HG02973 (cell line): ENCODE measurements around the gene FAM227B.

Source experiments
- ATAC-seq: cut with Tn5 transposase; IDR thresholded peaks from one replicate; pipeline ENCODE4 v1.9.1; 2021; ENCODE audit warnings: moderate library complexity; ENCODE audit not compliant: unreplicated experiment

Gene FAM227B

DNA sequence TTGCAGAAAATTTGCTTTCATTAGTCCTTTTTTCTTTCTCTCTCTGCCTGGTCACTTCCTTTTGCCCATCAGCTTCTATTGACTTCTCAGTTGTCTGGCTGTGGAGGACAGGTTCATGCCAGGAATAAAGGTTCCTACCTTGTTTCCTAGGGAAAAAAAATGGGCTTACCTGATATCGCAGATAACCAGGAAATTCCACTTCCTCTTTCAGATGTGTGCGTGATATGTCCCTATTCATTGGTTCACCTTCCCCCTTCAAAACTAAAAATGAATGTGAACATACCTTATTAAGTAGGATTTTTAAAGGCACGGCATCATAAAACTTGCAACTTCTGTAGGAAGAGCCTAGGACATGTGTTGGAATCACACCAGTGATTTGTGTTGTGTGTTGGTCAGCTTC, 317.6 kb downstream of the FAM227B start:
- ATAC-seq: no peak

DNA sequence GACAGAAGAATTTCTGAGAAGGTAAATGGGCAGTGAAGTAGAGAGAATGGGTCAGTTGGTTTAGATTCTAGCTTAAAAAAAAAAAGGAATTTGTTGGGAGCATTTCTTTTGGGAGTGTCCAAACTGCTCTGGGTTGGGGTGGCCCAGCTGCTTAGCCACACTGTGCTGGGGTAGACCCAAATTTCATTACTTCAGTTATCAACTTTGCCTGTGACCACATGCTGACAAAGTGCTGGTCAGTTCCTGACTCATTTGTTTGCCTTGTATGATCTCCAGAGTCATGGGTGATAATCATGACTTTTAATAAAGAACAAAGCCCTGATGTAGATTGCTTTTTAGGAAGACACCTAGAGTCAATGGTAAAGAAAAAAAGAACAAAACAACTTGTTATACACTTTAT, 319.1 kb downstream of the FAM227B start:
- ATAC-seq: no peak

DNA sequence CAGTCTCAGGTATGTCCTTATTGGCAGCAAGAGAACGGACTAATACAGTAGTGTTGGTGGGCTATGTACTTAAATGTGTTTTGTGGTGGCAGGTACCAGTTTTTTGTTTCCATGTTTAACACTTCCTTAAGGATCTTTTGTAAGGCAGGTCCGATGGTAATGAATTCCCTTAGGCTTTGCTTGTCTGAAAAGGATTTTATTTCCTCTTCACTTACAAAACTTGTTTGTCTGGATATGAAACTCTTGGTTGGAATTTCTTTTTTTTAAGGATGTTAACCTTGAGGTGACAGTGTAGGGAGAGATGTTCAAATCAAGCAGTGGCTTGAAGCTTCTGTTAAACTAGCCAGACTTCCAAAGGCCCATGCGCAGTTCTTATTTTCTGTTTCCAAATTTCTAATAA, 319.8 kb downstream of the FAM227B start:
- ATAC-seq: no peak

- no peak for ATAC-seq
These were observed 323.0 kb downstream of the FAM227B start for GRCh38 chr15:49297584-49297983.

- no peak for ATAC-seq
These were observed 324.4 kb downstream of the FAM227B start for GRCh38 chr15:49296258-49296657.

- no peak for ATAC-seq
These were observed 326.7 kb downstream of the FAM227B start for GRCh38 chr15:49293941-49294340.

- no peak for ATAC-seq
These were observed 330.4 kb downstream of the FAM227B start for GRCh38 chr15:49290191-49290590.

DNA sequence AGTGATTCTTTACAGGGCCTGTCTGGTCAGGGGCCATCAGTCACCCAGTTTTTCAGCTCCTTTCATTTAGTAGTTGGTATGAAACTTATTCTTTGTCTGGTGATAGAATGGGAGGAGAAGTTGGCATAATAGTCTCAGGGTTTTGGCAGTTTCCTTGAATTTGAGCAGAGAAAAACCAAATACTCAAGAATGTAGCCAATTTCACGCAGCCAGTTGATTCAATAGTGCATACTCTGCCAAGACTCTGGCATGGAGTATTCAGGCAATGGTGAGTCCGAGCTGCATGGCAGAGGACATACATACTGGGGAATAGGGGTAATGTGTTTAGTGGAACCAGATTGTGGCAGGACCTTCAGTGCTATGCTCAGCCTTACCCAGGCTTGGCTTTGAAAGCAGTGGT, 332.2 kb downstream of the FAM227B start:
- ATAC-seq: no peak

GRCh38 chr15:49287481-49287880, 333.1 kb downstream of the FAM227B start:
- no peak for ATAC-seq

GRCh38 chr15:49286649-49287404, 333.8 kb downstream of the FAM227B start:
- no peak for ATAC-seq

DNA sequence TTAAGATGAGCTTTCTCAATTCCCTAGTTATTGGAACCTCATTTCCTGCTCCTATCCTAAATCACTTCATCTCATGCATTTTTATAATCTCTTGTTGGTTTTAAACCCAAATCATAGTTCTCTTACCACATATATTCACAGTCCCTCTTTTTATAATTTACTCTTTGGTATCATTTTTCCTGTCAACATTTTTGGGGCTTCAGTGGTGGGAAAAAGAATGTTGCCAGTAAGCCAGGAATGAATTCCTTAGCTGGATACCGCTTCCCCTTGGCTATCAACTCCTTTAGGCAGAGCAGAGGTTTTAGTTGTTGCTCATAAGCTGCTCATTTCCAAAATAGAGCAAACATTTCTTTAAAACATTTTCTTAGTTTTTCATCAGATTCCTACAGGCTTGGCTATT, 338.3 kb downstream of the FAM227B start:
- ATAC-seq: no peak

- no peak for ATAC-seq
These were observed 340.8 kb downstream of the FAM227B start for GRCh38 chr15:49279521-49280456.

DNA sequence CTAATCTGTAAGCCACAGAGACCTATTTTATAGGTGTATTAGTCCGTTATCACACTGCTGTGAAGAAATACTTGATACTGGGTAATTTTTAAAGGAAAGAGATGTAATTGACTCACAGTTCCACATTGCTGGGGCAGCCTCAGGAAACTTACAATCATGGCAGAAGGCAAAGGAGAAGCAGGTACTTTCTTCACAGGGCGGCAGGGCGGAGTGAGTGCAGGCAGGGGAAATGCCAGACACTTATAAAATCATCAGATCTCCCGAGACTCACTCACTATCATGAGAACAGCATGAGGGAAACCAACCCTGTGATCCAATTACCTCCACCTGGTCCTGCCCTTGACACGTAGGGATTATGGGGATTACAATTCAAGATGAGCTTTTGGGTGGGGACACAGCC, 341.9 kb downstream of the FAM227B start:
- no peak for ATAC-seq
